Epidermal melanocyte (primary cell): ENCODE data around the gene GJA9.
A peak's percentile ranks its signal among the peaks of the same experiment; 100 is the strongest.
"Not testable (repeated sequence)": the region's sequence is repeated elsewhere in the genome, so short reads cannot be mapped to it uniquely, and the experiment has no call there.

Source experiments
- DNase-seq: peaks from one replicate; pipeline ENCODE4 v3.0.0; 2011; ENCODE audit warnings: low spot score; ENCODE audit not compliant: insufficient read length

GJA9 gene

GRCh38 chr1:38873027-38873969 is 8.1 kb downstream of the GJA9 start, which contains the start of gene MYCBP:
MYCBP (minus strand) TSS chr1:38873348; CDS start chr1:38873305, 43 bp downstream.
- peak; percentile 98 for DNase-seq

GRCh38 chr1:38872401-38873026 is 8.9 kb downstream of the GJA9 start:
- DNase-seq = no peak

- no peak for DNase-seq
These were observed 10.4 kb downstream of the GJA9 start for GRCh38 chr1:38870996-38871395.

- DNase-seq = no peak
These were observed 14.2 kb downstream of the GJA9 start for GRCh38 chr1:38867208-38867607.

GRCh38 chr1:38865112-38865715 is 16.2 kb downstream of the GJA9 start:
- no peak for DNase-seq

GRCh38 chr1:38860454-38860795 is 21.0 kb downstream of the GJA9 start:
- DNase-seq = no peak

GRCh38 chr1:38859561-38860453 is 21.6 kb downstream of the GJA9 start, which contains the start of gene RRAGC:
RRAGC (minus strand) TSS chr1:38859772; CDS start chr1:38859646, 126 bp downstream.
- DNase-seq = peak; percentile 98

- no peak for DNase-seq
These were observed 22.4 kb downstream of the GJA9 start for GRCh38 chr1:38858833-38859560.

GRCh38 chr1:38852780-38853179 is 28.6 kb downstream of the GJA9 start:
- DNase-seq = no peak

GRCh38 chr1:38848071-38848470 is 33.3 kb downstream of the GJA9 start:
- no peak for DNase-seq

GRCh38 chr1:38846210-38846609 is 35.2 kb downstream of the GJA9 start:
- no peak for DNase-seq

- not testable (repeated sequence) for DNase-seq
These were observed 36.3 kb downstream of the GJA9 start for GRCh38 chr1:38845088-38845487.

- no peak for DNase-seq
These were observed 41.1 kb downstream of the GJA9 start for GRCh38 chr1:38840281-38840680.

GRCh38 chr1:38839363-38839762 is 42.0 kb downstream of the GJA9 start:
- DNase-seq = no peak

GRCh38 chr1:38836316-38836715 is 45.1 kb downstream of the GJA9 start:
- not testable (repeated sequence) for DNase-seq

- peak; percentile 67 for DNase-seq
These were observed 46.2 kb downstream of the GJA9 start for GRCh38 chr1:38834937-38835827.

- DNase-seq = no peak
These were observed 47.1 kb downstream of the GJA9 start for GRCh38 chr1:38834221-38834782.

GRCh38 chr1:38833146-38833545 is 48.2 kb downstream of the GJA9 start:
- no peak for DNase-seq

- DNase-seq = no peak
These were observed 49.0 kb downstream of the GJA9 start for GRCh38 chr1:38832370-38832734.
